Cardiac fibroblast (primary cell): ENCODE results near the gene LRP5.
"Not testable (repeated sequence)": the region's sequence is repeated elsewhere in the genome, so short reads cannot be mapped to it uniquely, and the experiment has no call there.

Experiments
- DNase-seq, 2 donors: peaks; one replicate each; pipeline versions ENCODE4 v3.0.0 to v3.0.0-alpha.2; 2010; ENCODE audit warnings: low read depth in 2 of 2
- H3K4me3 ChIP-seq, 2 donors: replicated peaks in 1 of 2; 1 replicate in 1 of 2; 2 replicates in 1 of 2; pipeline ENCODE4 v1.5.1; 2011; ENCODE audit warnings: low read depth in 2 of 2, low read length in 2 of 2, mild to moderate bottlenecking in 2 of 2, moderate library complexity in 1 of 2
- TF ChIP-seq, protein P1 (sequence below): IDR thresholded peaks from one replicate; pipeline ENCODE4 v1.5.1; 2011; ENCODE audit warnings: low read depth, mild to moderate bottlenecking, low read length, inconsistent platforms

The LRP5 gene

DNA sequence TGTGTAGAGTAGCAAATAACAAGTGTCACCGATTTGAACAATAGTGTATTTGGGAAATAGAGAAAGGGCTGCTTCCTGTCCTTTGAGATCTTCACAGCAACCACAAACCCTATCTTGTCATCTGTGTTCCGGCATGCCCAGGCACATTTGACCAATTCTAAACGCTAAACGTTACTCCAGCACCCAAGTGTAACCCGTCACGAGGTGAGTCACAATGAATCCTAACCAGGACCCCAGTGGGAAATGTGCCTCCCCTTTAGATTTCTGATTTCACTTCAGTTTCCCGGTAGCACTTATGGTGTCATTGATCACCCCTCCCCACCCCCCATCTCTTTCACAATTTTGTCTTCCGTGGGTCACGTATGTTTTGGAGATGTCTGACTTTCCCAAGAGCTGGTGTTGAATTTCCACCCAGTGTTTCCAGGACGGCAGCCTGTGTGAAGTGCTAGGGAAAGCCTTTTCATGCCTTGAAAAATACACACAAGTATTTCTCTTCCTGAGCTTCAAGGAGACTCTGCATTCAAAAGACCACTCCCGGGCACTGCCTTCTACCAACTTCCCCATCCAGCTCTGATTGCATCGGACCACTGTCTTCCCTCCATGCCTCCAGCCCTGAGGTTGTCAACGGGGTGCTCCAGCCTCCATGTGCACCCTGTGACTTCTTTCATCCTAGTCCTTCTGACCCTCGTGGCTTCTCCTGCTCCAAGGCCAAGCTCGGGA lies 30.1 kb upstream of the LRP5 start:
- DNase-seq = no peak
- TF ChIP-seq, protein P1, sequence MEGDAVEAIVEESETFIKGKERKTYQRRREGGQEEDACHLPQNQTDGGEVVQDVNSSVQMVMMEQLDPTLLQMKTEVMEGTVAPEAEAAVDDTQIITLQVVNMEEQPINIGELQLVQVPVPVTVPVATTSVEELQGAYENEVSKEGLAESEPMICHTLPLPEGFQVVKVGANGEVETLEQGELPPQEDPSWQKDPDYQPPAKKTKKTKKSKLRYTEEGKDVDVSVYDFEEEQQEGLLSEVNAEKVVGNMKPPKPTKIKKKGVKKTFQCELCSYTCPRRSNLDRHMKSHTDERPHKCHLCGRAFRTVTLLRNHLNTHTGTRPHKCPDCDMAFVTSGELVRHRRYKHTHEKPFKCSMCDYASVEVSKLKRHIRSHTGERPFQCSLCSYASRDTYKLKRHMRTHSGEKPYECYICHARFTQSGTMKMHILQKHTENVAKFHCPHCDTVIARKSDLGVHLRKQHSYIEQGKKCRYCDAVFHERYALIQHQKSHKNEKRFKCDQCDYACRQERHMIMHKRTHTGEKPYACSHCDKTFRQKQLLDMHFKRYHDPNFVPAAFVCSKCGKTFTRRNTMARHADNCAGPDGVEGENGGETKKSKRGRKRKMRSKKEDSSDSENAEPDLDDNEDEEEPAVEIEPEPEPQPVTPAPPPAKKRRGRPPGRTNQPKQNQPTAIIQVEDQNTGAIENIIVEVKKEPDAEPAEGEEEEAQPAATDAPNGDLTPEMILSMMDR = no peak
- H3K4me3 ChIP-seq = no peak overlapping the region

DNA sequence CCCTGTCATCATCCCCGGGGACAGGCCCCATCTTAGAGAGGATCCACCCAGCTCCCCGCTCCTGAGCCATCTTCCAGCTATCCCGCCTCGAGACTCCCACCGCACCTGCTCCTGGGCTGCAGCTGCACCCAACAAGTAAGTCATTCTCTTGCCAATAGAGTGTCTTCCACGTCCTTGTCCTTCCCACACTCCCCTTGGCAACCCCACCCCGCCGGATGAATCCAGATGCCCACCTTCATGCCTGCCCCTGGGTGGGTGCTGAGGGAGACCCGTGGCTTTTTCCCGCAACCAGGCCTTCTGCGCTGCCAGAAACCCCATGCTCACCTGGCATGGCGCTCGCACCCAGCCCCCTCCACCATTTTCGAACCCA lies 29.5 kb upstream of the LRP5 start:
- TF ChIP-seq, protein P1 = no peak

DNA sequence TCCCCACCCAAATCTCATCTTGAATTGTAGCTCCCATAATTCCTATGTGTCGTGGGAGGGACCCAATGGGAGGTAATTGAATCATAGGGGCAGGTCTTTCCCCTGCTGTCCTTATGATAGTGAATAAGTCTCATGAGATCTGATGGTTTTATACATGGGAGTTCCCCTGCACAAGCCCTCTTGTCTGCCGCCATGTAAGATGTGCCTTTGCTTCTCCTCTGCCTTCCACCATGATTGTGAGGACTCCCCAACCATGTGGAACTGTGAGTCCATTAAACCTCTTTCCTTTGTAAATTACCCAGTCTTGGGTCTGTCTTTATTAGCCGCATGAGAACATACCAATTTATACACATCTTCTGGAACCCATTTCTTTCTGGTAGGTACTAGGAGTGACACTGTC lies 27.8 kb upstream of the LRP5 start:
- DNase-seq, H3K4me3 ChIP-seq: not testable (repeated sequence)

More for the DNA sequence above, 29.5 kb upstream of the LRP5 start:
- DNase-seq = no peak
- H3K4me3 ChIP-seq = no peak overlapping the region

- TF ChIP-seq, protein P1 = no peak
- no peak for DNase-seq
- no peak overlapping the region for H3K4me3 ChIP-seq
Observed at GRCh38 chr11:68287419-68287818, 25.0 kb upstream of the LRP5 start.

- TF ChIP-seq, protein P1 = no peak
- no peak overlapping the region for H3K4me3 ChIP-seq
- no peak for DNase-seq
Observed at GRCh38 chr11:68289456-68289855, 22.9 kb upstream of the LRP5 start.

DNA sequence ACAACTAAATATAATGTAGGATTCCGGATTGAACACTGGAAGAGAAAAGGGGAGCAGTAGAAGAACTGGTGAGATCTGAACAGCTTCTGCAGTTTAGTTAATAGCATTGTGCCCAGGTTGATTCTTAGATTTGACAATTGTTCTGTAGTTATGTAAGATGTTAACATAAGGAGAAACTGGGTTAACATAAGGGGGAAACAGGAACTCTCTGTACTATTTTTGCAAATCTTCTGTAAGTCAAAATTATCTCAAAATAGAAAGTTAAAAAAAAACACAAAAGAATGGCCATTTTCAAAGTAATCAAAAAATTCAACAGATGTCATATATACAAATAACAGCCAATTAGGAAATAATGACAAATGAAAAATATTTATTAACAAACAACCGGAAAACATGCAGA lies 18.7 kb upstream of the LRP5 start:
- TF ChIP-seq, protein P1 = no peak
- DNase-seq = no peak
- H3K4me3 ChIP-seq = no peak overlapping the region

GRCh38 chr11:68295271-68295670 lies 17.1 kb upstream of the LRP5 start:
- DNase-seq = no peak
- TF ChIP-seq, protein P1 = no peak
- no peak overlapping the region for H3K4me3 ChIP-seq
